GM04503 (cell line): ENCODE measurements around the gene RBM17.
"Not testable (repeated sequence)": the region's sequence is repeated elsewhere in the genome, so short reads cannot be mapped to it uniquely, and the experiment has no call there.

Source experiments
- DNase-seq: peaks from one replicate; pipeline ENCODE4 v3.0.0-alpha.2; 2012; ENCODE audit warnings: low read depth

Gene RBM17

DNA sequence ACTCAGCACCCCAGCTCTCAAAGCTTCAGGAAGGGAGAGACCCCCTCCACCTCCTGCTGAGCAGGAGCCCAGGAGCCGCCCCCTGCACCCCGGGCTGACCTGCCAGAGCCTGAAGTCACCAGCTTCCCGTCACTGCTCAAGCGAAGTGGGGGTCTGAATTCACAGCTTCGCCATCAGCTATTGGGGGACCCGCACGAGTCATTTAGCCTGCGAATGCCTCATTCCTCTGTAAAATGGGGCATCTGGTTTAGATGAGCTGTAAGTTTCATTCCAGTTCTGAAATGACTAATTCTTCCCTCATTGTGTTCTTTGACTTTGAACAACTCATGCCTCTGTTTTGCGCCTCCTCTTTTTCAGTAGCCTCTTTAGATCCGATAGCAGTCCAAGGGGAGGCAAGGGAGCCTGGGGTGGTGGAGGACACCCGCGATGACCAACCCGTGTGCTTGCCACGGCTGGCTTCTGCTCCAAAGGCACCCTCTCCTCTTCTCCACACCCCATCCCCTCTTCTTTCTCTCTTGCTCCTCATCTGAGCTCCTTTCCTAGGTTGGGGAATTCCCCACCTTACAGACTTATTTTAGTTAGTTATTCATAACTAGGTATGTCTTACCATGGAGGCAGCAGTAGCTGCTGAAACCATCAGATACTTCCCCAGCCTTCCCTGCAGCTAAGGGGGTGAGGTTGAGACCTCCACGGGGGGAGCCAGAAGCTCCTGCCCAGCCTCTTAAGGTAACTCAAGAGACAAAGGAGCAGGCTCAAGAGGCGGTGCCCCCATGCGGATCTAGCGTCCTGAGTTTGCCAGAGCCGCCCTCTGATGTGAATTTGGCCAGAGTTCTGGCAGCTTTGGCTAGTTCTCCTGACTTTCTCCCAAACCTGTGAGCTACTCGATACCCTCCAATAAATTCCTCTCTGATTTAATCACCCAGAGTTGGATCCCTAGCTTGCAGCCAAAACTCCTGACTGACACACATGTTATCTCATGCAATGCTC is 47.7 kb downstream of the RBM17 start:
- peak; percentile 49 for DNase-seq

DNA sequence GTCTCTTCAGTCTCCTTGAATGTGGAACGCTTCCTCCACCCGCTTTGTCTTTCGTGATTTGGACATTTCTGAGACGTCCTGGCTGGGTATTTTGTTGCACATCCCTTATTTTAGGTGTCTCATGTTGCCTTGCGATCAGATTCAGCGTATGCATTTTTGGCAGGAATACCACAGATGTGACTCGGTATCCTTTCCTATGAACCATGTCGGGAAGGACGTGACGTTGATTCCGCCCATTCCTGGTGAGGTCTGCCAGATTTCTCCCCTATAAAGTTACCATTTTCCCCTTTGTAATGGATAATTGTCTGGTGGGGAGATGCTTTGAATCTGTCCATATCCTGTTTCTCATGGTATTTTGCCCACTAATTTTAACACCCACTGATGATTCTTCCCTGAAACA is 49.6 kb downstream of the RBM17 start:
- no peak for DNase-seq

DNA sequence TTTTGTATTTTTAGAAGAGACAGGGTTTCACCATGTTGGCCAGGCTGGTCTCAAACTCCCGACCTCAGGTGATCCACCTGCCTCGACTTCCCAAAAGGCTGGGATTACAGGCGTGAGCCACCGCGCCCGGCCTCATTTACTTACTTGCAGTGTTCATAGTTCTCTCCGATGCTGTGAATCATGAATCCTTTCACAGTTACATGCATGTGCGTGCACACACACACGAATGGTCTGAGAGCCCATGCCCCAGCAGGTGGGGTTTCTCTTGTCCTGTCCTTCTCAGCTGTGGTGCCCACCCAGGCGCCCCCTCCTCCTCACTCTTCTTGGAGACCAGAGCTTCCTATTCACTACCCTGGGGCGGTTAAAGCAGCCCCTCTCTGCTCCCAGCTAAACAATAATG is 50.6 kb downstream of the RBM17 start:
- DNase-seq = no peak

DNA sequence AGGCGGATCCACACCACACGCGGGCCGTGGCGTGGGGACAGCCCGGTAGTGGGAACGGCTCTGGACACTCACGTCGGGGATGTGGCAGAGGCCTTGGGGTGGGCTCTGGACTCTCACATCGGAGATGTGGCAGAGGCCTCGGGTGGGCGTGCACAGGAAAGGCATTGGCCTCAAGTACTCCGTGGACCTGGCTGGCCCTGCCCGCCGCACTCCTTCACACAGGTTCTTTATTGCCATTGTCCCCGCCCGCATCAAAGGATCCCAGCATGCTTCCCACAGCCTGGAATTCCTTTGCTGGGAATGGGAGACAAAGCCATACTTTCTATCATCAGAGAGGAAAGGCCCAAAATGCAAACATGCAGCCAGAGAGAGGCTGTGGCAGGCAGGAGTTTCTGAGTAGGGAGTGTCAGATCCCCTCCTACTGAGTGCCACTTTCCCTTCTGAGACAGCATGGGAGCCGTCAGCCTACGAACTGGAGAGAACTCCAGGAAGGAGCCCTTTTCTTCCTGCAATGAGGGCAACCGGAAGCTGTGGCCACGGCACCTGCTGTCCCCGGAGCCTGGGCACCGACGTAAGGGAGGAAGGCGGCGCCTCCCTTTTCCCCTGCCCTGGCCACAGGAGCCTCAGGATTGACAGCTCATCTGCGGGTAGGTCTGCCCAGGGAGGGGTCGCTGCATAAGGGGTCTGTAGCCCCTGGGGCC is 51.5 kb downstream of the RBM17 start:
- DNase-seq = no peak

DNA sequence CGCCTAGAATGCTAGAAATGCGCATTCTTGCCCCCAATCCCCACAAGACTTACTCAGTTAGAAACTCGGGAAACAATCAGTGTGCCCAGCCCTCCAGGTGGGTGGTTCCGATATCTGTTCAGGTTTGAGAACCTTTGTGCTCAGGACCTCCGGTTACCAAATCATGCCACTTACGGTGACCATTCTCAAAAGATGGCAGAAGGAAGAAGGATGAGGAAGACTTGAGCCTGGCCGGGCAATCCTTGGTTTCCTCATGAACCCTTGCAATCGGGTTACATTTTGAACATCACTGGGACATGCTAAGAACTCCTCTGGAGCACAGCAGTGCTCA is 52.1 kb downstream of the RBM17 start:
- no peak for DNase-seq

DNA sequence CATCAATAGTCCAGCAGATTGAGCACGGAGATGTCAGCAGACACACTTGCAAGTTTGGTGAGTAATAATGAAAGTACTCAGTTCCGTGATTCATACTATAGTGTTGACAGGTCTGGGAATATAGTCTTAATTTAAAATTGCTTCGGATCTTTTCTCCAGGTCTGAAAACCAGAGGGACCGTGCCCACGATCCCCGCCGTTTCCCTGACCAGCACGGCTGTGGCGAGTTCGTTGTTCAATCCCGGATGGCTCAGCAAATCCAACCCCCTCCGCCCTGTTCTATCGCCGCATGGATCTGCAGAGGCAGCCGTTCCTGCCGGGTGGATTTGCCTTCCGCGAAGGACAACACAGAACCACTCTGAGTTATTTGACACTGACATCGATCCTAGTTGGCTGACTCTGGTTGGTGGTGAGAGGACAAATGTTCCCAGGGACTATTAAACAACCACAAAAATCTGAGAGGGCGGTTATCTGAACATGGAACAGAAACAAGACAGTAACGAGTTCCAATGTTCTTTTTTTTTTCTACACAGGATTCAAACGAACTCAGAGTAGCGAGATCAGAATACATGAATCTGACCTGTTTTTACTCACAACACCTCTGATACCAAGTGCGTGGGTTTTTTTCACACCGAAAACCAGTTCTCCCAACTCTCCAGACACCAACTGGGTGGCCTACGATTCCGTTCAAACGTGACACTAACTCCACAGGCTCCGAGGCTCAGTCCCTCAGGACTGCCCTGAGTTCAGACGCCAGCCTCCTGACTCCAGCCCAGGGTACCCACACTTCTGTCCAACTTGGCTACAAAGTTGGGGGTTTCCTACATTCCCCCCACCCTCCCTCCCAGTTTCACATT is 52.7 kb downstream of the RBM17 start:
- DNase-seq = peak; percentile 85

DNA sequence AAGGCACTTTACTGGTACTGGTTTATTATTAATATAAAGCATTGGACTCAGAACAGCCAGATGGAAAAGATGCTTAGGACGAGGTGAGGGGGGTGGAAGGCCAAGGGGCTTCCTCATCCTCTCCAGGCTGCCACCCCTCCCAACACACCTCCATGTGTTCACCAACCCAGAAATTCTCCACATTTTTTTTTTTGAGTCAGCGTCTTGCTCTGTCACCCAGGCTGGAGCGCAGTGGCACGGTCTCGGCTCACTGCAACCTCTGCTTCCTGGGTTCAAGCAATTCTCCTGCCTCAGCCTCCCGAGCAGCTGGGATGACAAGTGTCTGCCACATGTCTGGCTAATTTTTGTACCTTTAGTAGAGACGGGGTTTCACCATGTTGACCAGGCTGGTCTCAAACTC is 53.4 kb downstream of the RBM17 start:
- not testable (repeated sequence) for DNase-seq

DNA sequence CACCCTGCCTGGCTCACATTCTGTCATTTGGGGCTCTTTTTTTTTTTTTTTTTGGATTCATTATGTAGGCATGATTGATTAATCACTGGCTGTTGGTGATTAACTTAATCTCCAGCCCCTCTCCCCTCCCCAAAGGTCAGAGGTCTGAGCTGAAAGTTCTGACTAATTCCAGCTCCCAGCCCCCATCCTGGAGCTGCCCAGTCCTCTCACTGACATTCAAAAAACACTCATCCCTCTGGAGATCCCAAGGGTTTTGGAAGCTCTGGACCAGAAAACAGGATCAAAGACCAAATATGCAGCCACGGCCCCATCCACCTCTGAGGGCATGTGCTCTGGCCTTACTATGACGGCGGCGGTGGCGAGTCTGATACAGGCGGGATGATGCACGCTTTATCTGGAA is 53.8 kb downstream of the RBM17 start:
- DNase-seq = no peak

DNA sequence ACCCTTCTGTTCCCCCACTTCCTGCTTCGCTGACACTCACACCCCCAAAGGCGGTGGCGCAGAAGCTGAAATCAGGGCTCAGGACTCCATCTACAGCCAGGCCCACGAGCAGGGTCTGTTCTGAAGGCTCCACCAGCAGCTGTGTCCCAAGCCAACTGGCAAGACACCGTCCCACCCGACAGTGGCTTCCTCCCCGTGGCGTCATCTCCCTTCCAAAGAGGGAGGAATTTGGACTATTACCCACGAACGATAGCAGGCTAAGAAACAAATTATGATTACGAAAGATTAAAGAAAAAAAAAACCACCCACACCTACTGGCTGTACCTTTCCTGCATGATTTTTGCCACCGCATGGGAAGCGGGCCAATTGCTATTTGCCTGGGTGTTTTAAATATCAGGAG is 54.3 kb downstream of the RBM17 start:
- no peak for DNase-seq

DNA sequence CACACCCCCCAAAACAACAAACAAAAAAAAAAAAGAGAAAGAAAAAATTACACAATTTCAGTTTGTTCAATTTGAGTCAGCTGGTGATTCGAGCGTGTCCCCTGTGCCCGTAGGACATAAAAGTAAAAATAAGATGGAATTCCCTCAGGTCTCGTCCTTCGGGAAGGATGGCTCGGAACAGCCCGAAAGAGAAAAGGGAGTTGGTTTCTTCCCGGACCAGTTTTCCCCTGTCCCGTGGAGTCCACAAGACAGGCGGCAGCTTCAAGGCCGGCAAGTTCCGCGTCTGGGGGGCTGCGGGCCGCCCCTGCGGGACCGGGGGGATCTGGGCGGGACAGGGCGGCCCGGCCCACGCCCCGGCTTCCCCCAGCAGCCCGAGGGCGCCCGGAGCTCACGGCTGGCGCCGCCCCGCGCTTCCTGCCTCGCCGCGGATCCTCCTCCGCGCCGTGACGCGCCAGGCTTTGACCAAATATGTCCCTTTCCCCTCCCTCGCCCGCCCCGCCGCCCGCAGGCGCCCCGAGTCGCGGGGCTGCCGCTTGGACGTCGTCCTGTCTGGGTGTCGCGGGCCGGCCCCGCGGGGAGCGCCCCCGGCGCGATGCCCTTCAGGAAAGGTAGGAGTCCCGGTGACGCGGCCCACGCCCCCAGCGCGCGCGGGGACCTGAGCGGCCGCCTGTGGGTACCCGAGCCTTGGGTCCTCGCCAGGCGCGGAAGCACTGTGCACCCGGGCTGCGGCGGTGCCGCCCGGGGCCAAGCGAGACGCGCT is 55.8 kb downstream of the RBM17 start:
- no peak for DNase-seq

DNA sequence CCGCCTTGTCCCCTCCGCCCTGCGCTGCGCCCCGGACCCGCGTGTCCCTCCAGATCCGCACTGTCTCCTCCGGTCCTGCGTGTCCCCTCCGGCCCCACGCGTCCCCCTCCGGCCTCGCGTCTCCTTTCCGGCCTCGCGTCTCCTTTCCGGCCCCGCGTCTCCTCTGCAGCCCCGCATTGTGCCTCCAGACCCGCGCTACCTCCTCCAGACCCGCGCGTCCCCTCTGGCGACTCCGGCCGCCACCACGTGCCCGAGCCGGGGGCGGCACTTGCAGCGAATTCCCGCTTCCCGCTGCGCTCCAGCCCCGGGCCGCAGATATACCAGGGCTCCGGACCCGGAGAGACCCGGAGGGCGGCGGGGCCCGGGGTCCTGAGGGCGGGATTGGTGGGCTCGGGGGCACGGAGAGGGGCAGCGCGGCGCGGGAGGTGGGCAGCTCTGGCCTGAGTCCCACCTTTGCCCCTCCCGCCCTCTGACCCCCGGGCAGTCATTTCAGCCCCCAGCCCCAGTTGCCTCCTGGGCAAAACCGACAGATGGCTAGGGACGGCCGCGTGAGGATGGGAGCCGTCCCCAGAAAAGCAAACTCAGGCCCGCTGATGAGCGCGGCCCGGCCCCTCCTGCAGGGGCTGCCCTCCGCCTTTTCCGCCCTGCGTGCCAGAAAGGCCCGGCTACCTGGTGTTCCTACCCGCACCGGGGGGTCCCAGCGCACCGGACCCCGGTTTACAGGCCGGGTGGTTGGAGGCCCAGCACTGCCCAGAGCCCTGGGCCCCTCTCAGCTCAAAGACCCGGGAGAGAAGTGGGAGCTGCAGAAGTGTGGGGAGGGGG is 56.5 kb downstream of the RBM17 start:
- DNase-seq = no peak

DNA sequence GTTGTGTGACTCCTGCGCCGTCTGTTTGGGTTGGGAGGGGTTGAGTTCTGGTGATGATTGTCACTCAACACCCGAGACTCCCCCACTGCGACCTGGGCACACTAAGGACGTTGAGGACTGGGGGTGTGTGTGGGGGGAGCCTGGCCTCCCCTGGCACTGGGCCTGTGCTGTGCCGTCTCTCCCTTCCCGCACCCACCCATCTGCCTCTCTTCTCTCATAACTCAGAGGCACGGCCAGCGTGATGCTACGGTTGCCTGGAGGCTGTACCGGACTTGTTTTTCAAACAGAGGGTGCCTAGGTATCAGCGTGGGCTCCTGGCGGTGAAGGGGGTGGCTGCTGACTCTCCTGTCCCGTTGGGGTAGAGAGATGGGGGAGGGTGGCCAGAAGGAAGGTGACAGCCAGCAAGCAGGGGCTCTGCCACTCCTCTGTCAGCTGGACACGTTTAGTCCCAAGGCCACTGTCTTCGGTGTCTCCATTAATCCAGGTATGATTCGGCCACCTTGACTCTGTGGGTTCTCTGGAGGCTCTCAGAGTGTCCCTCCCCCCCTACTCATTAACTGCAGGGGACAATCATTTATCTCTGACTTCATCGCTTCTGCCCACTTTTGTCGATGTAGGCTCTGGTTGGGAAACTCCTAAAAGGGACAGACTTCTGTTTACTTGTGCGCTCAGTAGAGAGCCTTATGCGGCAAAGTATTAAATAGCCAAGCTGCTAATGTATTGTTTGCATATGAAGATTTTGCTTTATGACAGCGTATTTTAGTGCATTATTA is 57.4 kb downstream of the RBM17 start:
- no peak for DNase-seq

DNA sequence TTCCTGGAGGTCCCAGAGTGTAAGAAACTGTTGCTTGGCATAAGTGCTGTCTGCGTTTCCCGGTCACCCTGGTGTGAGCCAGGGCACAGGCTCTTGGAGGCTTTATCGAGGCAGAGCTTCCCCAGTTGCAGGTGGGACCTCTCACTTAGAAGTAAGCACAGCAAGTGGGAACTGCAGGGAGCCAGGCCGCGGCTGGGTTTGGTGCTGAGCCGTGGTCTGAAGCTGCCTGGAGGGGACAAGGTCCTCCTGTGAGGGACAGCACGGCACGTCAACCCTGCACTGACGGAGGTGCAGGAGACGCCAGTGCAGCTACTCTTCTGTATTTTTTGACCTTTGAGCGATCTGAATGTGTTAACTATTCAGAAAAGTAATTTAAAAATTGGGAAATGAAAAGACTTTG is 58.1 kb downstream of the RBM17 start:
- no peak for DNase-seq

DNA sequence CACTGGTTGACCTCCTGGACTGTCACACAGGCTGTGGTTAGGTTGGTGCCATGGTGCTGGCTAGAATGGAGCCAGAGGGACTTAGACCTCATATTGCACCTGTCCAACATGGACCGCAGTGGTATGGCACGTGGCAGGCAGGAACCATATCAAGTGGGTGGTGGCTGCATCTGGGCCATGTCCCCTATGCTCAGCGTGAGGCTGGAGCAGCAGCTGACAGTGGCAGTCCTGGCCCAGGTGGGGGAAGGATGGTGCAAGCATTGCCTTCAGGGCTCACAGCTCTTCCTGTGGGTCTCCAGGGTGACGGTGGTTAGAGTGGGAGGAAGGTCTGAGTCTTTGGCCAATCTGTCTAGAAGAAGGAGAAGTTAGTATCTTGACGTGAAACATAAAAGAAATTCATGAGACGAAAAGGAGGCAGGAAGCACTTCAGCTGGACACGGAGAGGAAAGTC is 59.4 kb downstream of the RBM17 start:
- no peak for DNase-seq

DNA sequence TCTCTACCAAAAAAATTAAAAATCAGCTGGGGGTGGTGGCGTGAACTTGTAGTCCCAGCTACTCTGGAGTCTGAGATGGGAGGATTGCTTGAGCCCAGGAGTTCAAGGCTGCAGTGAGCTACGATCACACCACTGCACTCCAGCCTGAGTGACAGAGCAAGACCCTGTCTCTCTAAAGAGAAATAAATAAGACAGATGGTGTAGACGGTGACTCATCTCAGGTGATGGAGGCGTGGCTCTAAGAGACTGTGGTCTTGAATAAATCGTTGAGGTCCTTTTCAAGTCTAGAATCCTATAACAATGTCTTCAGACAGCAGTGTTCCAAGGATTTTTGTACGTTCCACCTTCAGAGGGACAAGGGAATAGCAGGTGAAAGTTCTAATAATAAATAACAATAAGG is 60.1 kb downstream of the RBM17 start:
- no peak for DNase-seq

DNA sequence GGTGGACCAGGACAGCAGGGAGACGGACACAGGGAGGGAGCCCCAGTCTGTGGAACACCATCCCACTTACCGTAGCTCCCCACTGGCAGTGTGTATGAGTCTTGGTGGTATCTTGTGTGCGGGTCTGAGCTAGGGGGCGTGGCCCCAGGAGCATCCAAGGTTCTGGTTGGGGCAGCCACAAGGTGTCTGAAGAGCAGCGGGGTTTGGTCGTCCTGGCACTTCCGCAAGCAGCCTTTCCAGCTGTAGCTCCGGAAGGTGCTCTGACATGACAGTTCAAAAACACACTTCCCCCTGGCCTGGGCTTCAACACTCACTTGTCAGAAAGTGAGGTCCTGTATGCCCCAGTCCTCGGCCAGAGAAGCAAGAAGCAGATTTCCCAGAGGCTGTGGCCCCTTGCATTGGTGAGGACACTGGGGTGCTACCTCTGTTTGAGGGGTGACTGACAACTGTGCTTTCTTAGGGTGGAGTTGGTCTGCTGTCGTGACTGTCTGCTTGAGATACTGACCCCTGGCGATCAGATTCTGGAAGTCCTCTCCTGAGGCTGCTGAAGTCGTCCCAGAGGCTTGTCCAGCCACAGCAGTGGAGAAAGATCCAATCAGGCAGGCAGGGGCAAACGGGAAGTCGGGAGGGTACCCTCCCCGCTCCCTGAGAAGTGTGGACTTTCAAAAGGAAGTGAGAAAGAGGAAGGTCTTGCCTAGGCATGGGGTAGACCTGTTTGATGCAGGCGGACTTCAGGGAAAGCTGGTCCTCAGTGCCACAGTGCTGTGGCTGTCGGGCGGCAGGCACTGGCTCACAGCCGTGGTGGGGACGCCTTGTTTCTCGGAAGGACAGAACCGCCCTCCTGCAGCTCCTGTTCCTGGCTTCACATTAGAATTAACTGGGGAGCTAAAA is 62.5 kb downstream of the RBM17 start:
- no peak for DNase-seq

DNA sequence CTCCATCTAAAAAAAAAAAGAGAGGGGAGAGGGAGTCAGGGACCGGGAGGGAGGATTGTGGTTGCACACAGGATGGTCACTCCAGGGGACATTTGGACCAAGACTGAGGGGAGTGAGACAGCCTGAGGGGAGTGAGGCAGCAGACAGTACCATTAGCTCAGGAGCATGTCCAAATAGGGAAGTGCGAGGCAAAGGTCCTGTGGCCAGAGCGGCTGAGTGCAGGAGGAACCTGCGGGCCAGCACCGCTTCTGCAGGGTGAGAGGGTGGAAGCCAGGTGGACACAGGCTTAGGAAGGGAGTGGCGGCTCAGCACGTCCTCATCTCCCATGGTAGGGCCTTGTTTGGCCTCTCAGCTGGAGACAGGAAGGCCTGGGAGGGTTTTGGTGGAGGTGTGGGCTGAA is 65.0 kb downstream of the RBM17 start:
- no peak for DNase-seq

DNA sequence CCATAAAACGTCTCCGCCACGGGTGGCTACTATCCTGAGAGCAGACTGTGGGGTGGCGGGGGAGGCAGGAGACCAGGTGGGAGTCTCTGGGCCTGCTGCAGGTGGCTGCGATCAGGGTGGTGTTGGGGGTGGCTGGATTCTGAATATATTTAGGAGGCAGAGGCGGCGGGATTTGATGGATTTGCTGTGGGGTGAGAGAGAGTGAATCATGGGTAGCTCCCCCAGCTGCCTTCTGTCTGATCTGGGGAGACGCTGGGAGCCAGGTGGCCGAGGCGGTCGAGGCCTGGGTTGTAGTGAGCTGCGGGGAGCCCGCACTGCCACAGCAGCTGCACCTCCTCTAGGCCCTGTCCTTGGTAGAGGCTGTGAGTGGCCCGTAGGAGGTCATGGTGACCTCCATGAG is 65.7 kb downstream of the RBM17 start:
- DNase-seq = no peak

DNA sequence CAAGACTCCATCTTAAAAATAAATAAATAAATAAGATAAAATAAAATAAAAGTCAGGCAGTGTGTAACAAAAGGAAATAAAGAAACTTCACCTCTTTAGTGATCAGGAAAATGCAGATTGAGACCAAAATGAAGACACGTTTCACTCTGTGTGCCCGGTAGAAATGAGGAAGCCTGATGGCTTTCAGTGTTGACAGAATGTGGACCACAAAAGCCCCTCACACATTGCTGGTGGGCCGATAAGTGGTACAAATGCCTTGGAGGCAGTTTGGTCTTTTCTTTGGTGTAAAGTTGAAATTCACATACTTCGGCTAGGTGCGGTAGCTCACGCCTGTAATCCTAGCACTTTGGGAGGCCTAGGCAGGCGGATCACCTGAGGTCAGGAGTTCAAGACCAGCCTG is 69.4 kb downstream of the RBM17 start:
- no peak for DNase-seq
